Naive B cell (primary cell): ENCODE results near the gene MINAR1. TPM values are rescaled to one million over a fixed set of nuclear protein-coding genes. Genes with fewer than 3 reads are reported as not detected.
A peak's percentile ranks its signal among the peaks of the same experiment; 100 is the strongest.

Source experiments
- ATAC-seq, 2 donors: fragments of 150-1000 bp; cut with Tn5 transposase; 2 replicates each; pipeline ENCODE4 v1.10.0; 2021; ENCODE audit warnings: low read depth in 2 of 2, mild to moderate bottlenecking in 2 of 2, moderate library complexity in 2 of 2
- DNase-seq: peaks from one replicate; pipeline ENCODE4 v3.0.0; 2022
- H3K27ac Mint-ChIP-seq, 6 donors: one replicate each; pipeline ENCODE4 v1.8.0; 2020 to 2022; ENCODE audit warnings: mild to moderate bottlenecking in 6 of 6, mixed read lengths in 6 of 6, moderate library complexity in 5 of 6, inconsistent platforms in 2 of 6
- H3K27me3 Mint-ChIP-seq, 3 donors: one replicate each; pipeline ENCODE4 v1.8.0; 2021 to 2022; ENCODE audit warnings: mixed read lengths in 3 of 3, mild to moderate bottlenecking in 1 of 3
- H3K36me3 Mint-ChIP-seq, 2 donors: one replicate each; pipeline ENCODE4 v1.8.0; 2020 to 2022; ENCODE audit warnings: mixed read lengths in 2 of 2, inconsistent platforms in 1 of 2, mild to moderate bottlenecking in 1 of 2
- H3K4me1 Mint-ChIP-seq, 3 donors: one replicate each; pipeline ENCODE4 v1.8.0; 2020 to 2022; ENCODE audit warnings: mixed read lengths in 3 of 3, inconsistent platforms in 1 of 3, mild to moderate bottlenecking in 1 of 3, moderate library complexity in 1 of 3
- H3K4me3 Mint-ChIP-seq, 8 donors: one replicate each; pipeline ENCODE4 v1.8.0; 2020 to 2022; ENCODE audit warnings: mild to moderate bottlenecking in 8 of 8, mixed read lengths in 8 of 8, moderate library complexity in 8 of 8, inconsistent platforms in 2 of 8
- H3K9me3 Mint-ChIP-seq, 7 donors: one replicate each; pipeline ENCODE4 v1.8.0; 2020 to 2022; ENCODE audit warnings: mixed read lengths in 7 of 7, mild to moderate bottlenecking in 5 of 7, inconsistent platforms in 2 of 7, moderate library complexity in 1 of 7
- polyA plus RNA-seq, 6 donors: library from polyadenylated mRNA; unstranded; fragments of 300-500 nt; fragmentation: Illumina TruSeq; gene quantifications; one replicate each; pipeline ENCODE4 v1.2.3, GENCODE V29; 2021; ENCODE audit warnings: low read depth in 6 of 6

The MINAR1 gene
- polyA plus RNA-seq, 6 donors from 2014 or later, result 0.13 TPM; not detected in 5

DNA sequence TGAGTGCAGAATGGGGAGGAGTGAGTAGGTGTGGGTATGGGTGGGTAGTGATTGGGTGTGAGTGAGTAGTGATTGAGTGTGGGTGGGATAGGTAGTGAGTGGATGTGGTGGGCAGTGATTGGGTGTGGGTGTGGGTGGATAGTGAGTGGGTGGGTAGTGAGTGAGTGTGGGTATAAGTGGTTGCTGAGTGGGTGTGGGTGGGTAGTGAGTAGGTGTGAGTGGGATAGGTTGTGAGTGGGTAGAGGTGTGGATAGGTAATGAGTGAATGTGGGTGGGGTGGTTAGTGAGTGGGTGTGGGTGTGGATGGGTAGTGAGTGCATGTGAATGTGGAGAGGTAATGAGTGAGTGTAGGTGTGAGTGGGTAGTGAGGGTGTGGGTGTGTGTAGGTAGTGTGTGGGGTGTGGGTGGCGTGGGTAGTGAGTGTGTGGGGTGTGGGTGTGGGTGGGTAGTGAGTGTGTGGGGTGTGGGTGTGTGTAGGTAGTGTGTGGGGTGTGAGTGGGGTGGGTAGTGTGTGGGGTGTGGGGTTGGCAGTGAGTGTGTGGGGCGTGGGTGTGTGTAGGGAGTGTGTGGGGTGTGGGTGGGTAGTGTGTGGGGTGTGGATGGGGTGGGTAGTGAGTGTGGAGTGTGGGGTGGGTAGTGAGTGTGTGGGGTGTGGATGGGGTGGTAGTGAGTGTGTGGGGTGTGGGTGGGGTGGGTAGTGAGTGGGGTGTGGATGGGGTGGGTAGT is 5.3 kb downstream of the MINAR1 start:
- H3K27me3 Mint-ChIP-seq, result peaks cover 40 to 50% (median 47%) of the 10 kb centered on the region in 3 donors
- no peak overlapping the region for H3K4me3 Mint-ChIP-seq
- no peak overlapping the region for H3K27ac Mint-ChIP-seq
- H3K36me3 Mint-ChIP-seq, result no peaks in the 10 kb centered on the region
- no peaks in the 10 kb centered on the region for H3K9me3 Mint-ChIP-seq
- peaks cover 0 to 5% (median 0%) of the 10 kb centered on the region in 3 donors for H3K4me1 Mint-ChIP-seq
- ATAC-seq, result no peak
- DNase-seq, result no peak

DNA sequence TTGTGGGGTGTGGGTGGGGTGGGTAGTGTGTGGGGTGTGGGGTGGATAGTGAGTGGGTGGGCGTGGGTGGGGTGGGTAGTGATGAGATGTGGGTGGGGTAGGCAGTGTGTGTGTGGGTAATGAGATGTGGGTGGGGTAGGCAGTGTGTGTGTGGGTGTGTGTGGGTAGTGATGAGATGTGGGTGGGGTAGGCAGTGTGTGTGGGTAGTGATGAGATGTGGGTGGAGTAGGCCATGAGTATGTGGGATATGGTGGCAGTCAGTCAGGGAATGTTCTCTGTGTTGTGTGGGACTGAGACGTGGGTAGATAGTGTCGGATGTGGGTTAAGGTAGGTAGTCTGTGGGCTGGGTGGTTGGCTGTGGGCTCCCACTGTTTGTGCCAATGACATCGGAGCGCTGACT is 7.1 kb downstream of the MINAR1 start:
- DNase-seq (no peak), ATAC-seq (no peak)
- no peak overlapping the region for H3K27ac Mint-ChIP-seq
- no peaks in the 10 kb centered on the region for H3K9me3 Mint-ChIP-seq
- H3K4me1 Mint-ChIP-seq, result peaks cover 0 to 5% (median 0%) of the 10 kb centered on the region in 3 donors
- H3K36me3 Mint-ChIP-seq, result no peaks in the 10 kb centered on the region
- no peak overlapping the region for H3K4me3 Mint-ChIP-seq
- H3K27me3 Mint-ChIP-seq, result peaks cover 22 to 32% (median 29%) of the 10 kb centered on the region in 3 donors

- Mint-ChIP-seq H3K4me1 (peaks cover 0 to 5% (median 0%) of the 10 kb centered on the region in 3 donors), H3K27ac (no peak overlapping the region)
- ATAC-seq, result no peak
Measured at GRCh38 chr15:79440355-79440908, 8.3 kb downstream of the MINAR1 start.

DNA sequence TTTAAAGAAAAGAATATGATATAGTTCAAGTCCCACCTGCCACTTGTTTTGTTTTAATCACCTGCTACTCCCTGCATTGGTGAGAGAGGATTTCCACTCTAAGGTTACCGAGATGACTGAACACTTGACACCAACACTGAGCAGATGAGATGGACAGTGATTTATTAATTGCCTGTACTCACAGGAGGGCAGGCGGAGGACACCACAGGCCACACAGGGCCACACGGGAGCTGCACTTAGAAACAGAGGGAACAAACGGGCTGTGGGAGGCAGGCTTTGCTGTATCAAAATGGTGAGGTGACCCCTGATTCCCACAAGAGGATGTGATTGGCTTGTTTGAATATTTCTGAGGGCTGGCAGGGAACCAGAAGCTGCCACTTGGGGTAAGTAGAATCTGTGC is 10.8 kb downstream of the MINAR1 start:
- H3K4me1 Mint-ChIP-seq, result no peaks in the 10 kb centered on the region
- H3K9me3 Mint-ChIP-seq, result peaks cover 3 to 23% (median 15%) of the 10 kb centered on the region in 7 donors
- H3K36me3 Mint-ChIP-seq, result peaks cover 6 to 16% of the 10 kb centered on the region in 2 donors
- H3K4me3 Mint-ChIP-seq, result no peak overlapping the region
- ATAC-seq, result no peak
- peaks cover 0 to 8% (median 3%) of the 10 kb centered on the region in 3 donors for H3K27me3 Mint-ChIP-seq
- no peak overlapping the region for H3K27ac Mint-ChIP-seq
- DNase-seq, result no peak

More at GRCh38 chr15:79440355-79440908, 8.3 kb downstream of the MINAR1 start:
- peaks cover 14 to 20% (median 17%) of the 10 kb centered on the region in 3 donors for H3K27me3 Mint-ChIP-seq
- DNase-seq, result no peak
- peaks cover 0 to under 1% (median 0%) of the 10 kb centered on the region in 7 donors for H3K9me3 Mint-ChIP-seq
- no peak overlapping the region for H3K4me3 Mint-ChIP-seq
- H3K36me3 Mint-ChIP-seq, result no peaks in the 10 kb centered on the region

DNA sequence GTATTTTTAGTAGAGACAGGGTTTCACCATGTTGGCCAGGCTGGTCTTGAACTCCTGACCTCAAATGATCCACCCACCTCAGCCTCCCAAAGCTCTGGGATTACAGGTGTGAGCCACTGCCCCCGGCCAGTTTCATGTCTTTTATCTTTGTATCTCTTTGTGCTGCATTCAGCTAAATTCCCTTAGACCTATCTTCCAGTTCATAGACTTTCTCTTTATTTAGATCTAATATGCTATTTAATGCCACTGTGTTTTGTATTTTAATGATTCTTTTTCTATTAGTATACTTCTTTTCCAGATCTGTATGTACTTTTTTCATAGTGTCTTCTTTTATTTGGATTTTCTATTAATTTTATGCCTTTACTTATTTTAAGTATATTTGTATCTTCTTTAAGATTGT is 14.9 kb downstream of the MINAR1 start:
- H3K9me3 Mint-ChIP-seq, result peaks cover 3 to 31% (median 15%) of the 10 kb centered on the region in 7 donors
- no peaks in the 10 kb centered on the region for H3K4me1 Mint-ChIP-seq
- ATAC-seq (no peak), DNase-seq (no peak)
- H3K36me3 Mint-ChIP-seq, result peaks cover 11 to 16% of the 10 kb centered on the region in 2 donors
- H3K27ac Mint-ChIP-seq, result no peak overlapping the region
- peaks cover 5 to 17% (median 14%) of the 10 kb centered on the region in 3 donors for H3K27me3 Mint-ChIP-seq
- H3K4me3 Mint-ChIP-seq, result no peak overlapping the region

DNA sequence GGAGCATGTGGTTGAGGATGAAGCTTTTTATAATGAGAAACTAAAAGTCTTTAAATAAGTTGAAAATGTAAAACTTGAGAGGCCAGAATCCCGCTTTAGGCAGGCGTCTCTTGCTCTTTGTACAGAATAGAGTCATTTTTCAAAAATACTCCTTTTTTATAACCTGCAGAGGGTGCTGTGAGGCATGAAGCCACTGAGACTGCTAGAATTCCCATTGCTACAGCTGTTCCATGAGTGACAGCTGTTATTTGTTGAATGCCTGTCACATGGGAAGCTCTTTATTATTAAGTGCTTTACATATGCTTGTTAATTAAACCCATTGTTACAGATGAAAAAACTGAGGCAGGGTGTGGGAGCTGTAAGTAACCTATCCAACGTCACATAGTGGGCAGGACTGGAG is 18.5 kb downstream of the MINAR1 start:
- no peak for ATAC-seq

GRCh38 chr15:79451361-79451999 is 19.3 kb downstream of the MINAR1 start:
- peaks cover 3 to 23% (median 9%) of the 10 kb centered on the region in 7 donors for H3K9me3 Mint-ChIP-seq
- ATAC-seq, result no peak
- no peaks in the 10 kb centered on the region for H3K4me1 Mint-ChIP-seq
- no peak overlapping the region for H3K4me3 Mint-ChIP-seq
- H3K27ac Mint-ChIP-seq, result no peak overlapping the region
- no peak for DNase-seq
- H3K36me3 Mint-ChIP-seq, result peaks cover 7 to 11% of the 10 kb centered on the region in 2 donors
- peaks cover 5 to 15% (median 14%) of the 10 kb centered on the region in 3 donors for H3K27me3 Mint-ChIP-seq

More for the DNA sequence above, 18.5 kb downstream of the MINAR1 start:
- no peaks in the 10 kb centered on the region for H3K4me1 Mint-ChIP-seq
- H3K27me3 Mint-ChIP-seq, result peaks cover 5 to 17% (median 14%) of the 10 kb centered on the region in 3 donors
- H3K4me3 Mint-ChIP-seq, result no peak overlapping the region
- peaks cover 3 to 31% (median 14%) of the 10 kb centered on the region in 7 donors for H3K9me3 Mint-ChIP-seq
- H3K36me3 Mint-ChIP-seq, result peaks cover 11 to 15% of the 10 kb centered on the region in 2 donors
- no peak for DNase-seq
- no peak overlapping the region for H3K27ac Mint-ChIP-seq

GRCh38 chr15:79452244-79453051 is 20.3 kb downstream of the MINAR1 start:
- H3K4me1 Mint-ChIP-seq, result no peaks in the 10 kb centered on the region
- DNase-seq (no peak), ATAC-seq (no peak)
- peaks cover 0 to 5% of the 10 kb centered on the region in 2 donors for H3K36me3 Mint-ChIP-seq
- no peak overlapping the region for H3K4me3 Mint-ChIP-seq
- peaks cover 0 to 13% (median 1%) of the 10 kb centered on the region in 7 donors for H3K9me3 Mint-ChIP-seq
- peaks cover 5 to 14% (median 9%) of the 10 kb centered on the region in 3 donors for H3K27me3 Mint-ChIP-seq
- H3K27ac Mint-ChIP-seq, result no peak overlapping the region

DNA sequence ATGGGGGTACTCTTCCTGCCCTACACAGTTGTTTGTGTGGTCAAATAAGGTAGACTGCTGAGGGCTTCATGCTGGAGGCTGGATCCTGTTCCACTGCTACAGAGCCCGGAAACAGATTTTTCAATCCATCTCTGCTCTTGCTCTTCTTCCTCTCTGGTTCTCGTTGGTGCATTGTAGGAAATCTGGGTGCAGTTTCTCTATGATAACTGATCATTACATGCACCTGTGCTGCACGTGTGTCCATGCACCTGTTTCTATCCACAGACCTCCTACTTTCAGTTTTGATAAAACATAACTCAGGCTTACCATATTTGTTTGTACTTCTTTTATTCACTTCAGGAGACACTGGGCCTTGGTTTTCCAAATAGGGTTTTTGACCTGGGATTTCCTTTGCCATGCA is 21.3 kb downstream of the MINAR1 start:
- Mint-ChIP-seq H3K36me3 (peaks cover 0 to 5% of the 10 kb centered on the region in 2 donors), H3K27me3 (peaks cover 3 to 9% (median 8%) of the 10 kb centered on the region in 3 donors), H3K4me3 (no peak overlapping the region), H3K27ac (no peak overlapping the region), H3K9me3 (peaks cover 0 to 3% (median 0%) of the 10 kb centered on the region in 7 donors), H3K4me1 (no peaks in the 10 kb centered on the region)
- ATAC-seq, result no peak
- DNase-seq, result no peak

DNA sequence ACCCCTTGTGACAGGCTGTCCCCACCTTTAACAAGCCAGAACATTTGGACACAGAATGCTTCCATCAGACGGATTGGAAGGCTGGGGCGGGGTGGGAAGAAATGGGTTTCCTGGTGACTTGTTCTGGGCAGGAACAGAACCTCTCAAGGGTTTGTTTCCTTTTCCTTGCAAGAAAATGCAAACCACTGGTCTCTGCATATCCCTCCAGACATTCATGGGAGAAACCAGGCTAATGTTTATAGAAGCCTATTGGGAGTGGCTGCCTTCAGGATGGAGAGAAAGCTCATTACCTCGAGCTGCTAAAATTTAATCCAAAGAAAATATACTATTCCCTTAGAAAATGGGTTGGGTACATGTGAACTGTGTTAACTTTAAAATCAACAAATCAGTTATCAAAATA is 21.9 kb downstream of the MINAR1 start:
- no peak for ATAC-seq
- H3K9me3 Mint-ChIP-seq, result peaks cover 0 to 3% (median 0%) of the 10 kb centered on the region in 7 donors
- peaks cover 0 to 5% of the 10 kb centered on the region in 2 donors for H3K36me3 Mint-ChIP-seq
- no peaks in the 10 kb centered on the region for H3K4me1 Mint-ChIP-seq
- H3K4me3 Mint-ChIP-seq, result no peak overlapping the region
- H3K27ac Mint-ChIP-seq, result no peak overlapping the region
- H3K27me3 Mint-ChIP-seq, result peaks cover 0 to 9% (median 8%) of the 10 kb centered on the region in 3 donors
- no peak for DNase-seq

- Mint-ChIP-seq H3K27me3 (peaks cover 0 to 3% (median 2%) of the 10 kb centered on the region in 3 donors), H3K4me1 (no peaks in the 10 kb centered on the region), H3K4me3 (no peak overlapping the region), H3K27ac (no peak overlapping the region), H3K36me3 (no peaks in the 10 kb centered on the region), H3K9me3 (no peaks in the 10 kb centered on the region)
- ATAC-seq, result no peak
- DNase-seq, result no peak
Measured at GRCh38 chr15:79455361-79455760, 23.2 kb downstream of the MINAR1 start.

- DNase-seq, result no peak
- no peak overlapping the region for H3K27ac Mint-ChIP-seq
- H3K27me3 Mint-ChIP-seq, result peaks cover 0 to 8% (median 6%) of the 10 kb centered on the region in 3 donors
- H3K4me3 Mint-ChIP-seq, result no peak overlapping the region
- H3K4me1 Mint-ChIP-seq, result no peaks in the 10 kb centered on the region
- ATAC-seq, result no peak
- no peaks in the 10 kb centered on the region for H3K9me3 Mint-ChIP-seq
- no peaks in the 10 kb centered on the region for H3K36me3 Mint-ChIP-seq
Measured at GRCh38 chr15:79455943-79456342, 23.8 kb downstream of the MINAR1 start.

DNA sequence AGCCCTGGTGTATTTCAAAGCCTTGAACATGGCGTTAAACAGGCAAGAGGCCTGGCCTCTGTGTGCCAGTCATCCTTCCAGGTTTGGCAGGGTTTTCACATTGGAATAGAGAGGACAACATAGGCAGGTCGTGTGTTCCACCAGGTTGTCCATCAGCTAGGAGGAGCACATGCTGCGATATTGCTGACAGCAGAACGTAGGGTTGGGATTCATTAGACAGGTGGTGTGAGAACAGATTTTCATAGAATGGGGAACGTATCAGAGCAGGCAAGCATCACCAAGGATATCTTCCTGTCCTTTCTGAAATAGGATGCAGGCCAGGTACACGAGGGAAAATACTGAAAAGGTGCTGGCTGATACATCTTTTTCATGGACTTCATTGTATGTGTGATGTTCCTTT is 26.4 kb downstream of the MINAR1 start:
- no peaks in the 10 kb centered on the region for H3K9me3 Mint-ChIP-seq
- no peaks in the 10 kb centered on the region for H3K36me3 Mint-ChIP-seq
- H3K27me3 Mint-ChIP-seq, result peaks cover 5 to 9% (median 6%) of the 10 kb centered on the region in 3 donors
- ATAC-seq, result no peak
- peak overlapping the region in 1 of 6 donors; percentile 85 for H3K27ac Mint-ChIP-seq
- no peak overlapping the region for H3K4me3 Mint-ChIP-seq
- DNase-seq, result no peak
- H3K4me1 Mint-ChIP-seq, result no peaks in the 10 kb centered on the region
